ENCODE measurements around the gene DLGAP1.

DLGAP1 gene

DNA sequence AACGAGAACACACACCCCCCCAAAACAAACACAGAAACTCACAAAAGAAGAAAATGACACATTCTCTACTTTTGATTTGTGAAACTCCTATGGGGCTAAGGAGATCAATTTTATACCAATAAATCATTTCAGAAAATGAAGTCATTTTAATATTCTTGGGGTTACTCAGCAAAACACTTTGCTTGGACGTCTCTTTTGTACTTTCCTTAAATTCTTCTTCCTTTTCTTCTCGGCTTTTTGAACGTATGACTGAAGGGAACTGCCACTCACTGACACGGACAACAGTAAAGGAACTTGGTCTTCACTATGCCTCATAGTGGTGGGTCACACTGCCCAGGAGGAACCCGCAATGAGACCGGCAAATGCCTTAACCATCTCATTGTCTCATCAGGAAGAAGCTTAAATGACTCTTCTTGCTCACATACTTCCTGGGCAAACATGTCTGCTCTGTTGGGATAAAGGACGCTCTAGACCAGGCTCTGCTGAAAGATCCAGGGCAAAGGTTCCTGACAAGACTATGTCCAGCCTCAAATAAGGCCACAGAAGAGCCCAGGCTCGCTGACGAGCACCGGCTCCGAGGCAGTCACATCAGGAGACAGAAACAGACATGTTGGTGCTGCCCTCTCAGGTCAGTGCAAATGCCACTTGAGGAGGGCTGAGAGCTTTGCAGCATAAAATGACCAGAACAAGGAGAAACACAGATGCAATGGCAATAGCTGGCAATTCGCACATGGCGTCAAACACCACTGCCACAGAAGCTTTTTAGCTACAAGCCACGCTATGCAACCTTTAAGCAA is 799.7 kb downstream of the DLGAP1 start:
- DNase-seq (ENCODE audit: low read depth) = no peak

DNA sequence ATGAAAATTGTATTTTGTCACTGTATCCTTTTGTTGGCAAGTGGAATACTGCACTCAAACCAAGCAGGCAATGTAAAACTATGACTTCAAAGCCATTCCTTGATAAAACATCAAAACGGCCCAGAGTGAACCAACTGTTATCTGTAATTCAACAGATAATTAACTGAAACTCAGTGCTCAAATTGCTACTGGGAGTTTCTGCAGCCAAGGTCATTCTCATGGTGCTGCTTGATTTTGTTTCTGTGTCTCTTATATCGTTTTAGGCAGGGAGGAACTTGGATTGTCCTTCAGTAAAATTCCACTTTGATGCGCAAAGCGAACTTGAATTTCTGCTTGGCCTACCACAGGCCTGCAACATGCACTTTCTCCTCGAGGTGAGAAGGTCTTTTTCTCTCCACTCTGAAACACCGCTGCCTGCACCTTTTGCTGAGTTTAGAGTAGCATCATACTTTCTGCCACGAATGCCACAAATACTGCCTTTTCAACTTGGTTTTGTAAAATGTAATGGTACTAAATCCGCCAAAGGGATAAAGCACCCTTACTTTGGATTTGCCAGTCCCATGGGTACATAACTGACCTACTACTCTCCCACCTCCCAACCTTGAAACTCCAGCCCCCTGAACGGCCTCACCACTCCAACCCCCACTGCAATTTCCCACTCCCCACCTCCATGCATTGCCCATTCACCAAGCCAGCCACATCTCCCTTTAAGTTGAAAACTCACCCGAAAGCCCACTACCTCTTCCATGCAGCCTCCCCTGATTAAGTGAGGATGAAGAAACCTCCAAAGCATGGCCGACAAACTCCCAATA is 800.5 kb downstream of the DLGAP1 start:
- no peak for DNase-seq (ENCODE audit: low read depth)

DNA sequence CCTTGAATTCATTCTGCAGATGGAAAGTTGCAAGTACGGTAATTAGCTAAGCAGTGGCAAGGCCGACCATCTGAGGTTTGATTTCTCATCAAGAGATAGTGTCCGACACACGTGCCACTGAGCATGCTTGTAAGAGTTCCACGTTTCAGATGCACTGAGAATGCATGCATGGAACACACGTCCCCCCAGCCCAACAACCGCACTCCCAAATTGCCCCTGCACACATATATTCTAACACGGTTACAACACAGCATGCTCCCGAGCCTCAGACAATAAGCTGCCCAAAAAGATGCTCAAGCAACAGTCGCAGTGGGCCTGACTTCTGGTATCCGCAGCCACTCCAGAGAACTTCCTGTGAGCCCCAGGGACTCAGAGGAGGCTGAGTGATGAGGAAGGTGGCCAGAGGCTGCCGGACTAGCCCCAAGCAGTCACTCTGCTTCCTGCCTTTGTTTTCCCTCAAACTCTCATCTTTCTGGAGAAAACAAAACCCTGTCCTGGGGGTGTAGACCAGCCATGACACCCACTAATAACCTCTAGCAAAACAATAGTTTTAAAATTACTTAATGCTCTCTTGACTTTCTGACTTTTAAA is 801.2 kb downstream of the DLGAP1 start:
- no peak for DNase-seq (ENCODE audit: low read depth)

DNA sequence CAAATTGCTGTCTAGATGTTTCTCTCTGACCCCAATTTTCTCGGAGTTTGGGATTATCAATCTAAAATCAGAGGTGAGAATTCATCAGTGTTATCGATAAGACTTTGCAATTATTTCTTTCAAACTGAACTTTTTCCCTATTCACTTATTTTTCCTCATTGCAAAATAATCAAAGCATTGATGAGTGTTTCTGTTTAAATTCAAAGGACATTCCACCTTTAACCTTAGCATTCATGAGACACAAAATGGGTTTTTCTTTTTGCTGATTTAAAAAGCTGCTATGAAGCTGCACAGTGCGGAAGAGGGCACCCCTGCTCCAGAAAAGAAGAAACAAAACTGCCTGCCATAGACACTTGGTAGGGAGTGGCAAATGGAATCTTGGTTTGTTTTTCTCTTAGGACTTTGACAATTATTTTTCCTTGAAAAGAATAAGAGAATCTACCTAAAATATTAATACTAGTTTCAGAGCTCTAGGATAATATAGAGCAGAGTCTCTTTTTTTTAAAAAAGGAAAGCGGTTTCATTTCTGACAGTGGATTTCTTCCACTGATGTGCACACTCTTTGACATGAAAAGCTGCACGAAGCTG is 801.8 kb downstream of the DLGAP1 start:
- DNase-seq (ENCODE audit: low read depth) = no peak

DNA sequence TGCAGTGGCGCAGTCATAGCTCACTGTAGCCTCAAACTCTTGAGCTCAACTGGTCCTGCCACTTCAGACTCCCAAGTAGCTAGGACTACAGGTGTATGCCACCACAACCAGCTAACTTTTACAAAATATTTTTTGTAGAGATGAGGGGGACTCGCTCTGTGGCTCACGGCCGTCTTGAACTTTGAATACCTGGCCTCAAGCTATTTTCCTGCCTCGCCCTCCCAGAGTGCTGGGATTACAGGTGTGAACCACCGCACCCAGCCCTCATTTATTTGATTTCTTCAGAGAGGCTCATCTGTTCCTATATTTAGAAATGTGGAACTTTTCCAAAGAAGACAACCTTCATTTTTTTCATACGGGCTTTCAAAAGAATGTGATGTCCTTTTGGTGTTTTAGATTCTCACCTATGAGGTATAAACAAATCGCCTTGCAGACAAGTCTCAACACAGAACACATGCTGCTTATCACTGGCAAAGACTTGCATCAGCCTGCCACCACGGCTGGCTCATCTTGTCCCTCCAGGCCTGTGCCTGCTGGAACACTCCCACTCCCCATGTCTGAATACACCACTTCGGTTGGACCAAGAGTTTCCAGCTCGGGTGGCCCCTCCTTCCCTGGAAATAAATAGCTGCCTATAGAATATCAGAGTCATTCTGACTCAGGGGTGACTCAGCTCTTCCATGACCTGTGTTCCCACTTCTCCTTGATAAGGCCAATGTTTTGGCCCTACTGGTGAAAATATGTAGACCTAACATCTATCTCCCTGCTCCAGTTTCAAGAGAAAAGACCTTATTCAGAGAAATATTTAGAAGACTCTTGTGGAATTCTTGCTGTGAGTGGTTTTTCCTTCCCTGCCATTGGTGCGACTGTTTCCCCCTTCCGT is 802.5 kb downstream of the DLGAP1 start:
- DNase-seq (ENCODE audit: low read depth) = peak; percentile 98

DNA sequence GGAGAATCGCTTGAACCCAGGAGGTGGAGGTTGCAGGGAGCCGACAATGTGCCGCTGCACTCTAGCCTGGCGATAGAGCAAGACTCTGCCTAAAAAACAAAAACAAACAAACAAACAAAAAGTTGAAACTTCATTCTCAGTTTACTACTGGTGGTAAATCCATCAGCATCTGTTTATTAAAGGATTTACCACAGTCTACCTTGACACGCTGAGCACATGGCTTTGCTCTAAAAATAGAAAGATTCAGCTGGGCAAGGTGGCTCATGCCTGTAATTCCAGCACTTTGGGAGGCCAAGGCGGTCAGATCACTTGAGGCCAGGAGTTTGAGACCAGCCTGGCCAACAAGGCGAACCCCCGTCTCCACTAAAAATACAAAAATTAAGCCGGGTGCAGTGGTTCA is 803.8 kb downstream of the DLGAP1 start:
- no peak for DNase-seq (ENCODE audit: low read depth)

DNA sequence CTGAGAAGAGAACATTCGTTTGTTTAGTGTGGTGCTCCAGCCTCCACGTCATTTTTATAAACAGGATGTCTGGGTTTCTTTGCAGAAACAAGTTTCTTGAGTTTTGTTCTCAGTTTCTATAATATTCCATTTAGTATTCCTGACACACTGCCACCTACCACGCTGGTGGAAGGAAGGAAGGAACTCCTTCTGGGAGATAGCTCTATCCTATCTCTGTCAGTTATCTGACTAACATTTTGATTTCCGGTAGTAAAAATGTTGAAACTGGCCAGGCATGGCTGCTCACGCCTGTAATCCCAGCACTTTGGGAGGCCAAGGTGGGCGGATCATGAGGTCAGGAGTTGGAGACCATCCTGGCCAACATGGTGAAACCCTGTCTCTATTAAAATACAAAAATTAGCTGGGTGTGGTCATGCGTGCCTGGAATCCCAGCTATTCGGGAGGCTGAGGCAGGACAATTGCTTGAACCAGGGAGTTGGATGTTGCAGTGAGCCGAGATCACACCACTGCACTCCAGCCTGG is 804.5 kb downstream of the DLGAP1 start:
- peak; percentile 72 for DNase-seq (ENCODE audit: low read depth)

DNA sequence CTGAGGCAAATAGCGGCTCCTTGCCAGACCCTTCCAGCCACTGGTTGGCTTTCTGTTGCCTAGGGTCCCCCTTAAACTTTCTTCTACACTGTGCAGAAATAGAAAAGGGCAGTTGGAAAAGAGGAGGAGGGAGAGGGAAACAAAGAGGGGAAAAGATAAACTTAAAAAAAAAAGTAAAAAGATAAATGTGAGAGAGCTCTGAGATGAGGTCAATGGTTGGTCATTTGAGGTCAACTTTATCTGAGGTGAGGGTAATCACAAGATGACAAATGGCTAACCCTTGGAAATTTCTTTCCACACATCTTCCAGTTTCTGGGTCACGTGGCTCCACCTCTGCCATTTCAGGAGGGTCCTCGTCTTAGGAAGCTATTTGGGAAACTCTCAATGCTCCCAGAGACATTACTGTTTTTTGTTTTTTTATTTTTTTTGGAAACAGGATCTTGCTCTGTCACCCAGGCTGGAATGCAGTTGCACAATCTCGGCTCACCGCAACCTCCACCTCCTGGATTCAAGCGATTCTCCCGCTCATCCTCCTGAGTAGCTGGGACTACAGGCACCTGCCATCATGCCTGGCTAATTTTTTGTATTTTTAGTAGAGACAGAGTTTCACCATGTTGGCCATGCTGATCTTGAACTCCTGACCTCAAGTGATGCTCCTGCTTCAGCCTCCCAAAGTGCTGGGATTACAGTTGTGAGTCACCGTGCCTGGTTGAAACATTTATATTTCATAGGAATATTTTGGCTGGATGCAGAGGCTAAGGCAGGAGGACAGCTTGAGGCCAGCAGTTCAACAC is 805.3 kb downstream of the DLGAP1 start:
- DNase-seq (ENCODE audit: low read depth) = peak; percentile 67

DNA sequence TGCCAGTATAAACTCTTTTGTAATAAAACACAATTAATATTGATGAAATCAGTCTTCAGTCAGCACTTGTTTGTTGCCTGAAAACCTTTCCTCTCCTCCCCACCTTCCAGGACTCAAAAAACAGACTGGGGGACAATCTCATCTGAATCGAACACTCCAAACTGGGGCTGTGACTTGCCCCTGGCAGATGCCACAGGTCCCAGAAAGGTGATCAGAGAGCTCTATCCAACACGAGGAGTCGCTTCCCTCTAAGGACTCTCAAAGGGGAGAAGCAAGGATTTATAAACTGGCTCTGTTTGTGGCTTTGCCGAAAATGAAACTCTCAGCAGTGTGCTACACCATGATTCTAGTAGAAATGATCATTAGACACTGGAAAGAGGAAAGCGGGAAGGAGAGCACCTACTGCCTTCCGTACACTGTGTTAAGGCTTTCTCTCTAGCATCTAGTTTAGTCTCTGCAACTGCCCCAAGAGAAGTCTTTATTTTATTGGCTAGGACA is 805.9 kb downstream of the DLGAP1 start:
- no peak for DNase-seq (ENCODE audit: low read depth)

DNA sequence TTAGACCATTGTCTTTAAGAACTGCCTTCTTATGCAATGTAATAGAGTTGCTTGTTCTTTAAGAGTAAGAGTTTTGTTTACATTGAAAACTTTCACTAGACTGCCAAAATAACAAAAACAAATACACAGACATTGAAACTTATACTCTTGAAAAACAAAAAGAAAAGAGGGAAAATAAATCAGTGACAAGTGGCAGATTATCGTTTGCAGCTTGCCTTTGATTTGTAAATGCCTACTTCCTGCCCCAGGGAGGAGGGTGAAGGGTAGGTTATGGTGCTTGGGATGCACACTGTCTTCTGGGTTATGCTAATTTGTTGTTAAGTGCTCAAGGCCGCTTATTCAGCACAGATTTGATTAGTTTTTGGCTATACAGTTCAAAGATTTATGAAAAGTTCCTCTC is 806.5 kb downstream of the DLGAP1 start:
- no peak for DNase-seq (ENCODE audit: low read depth)

DNA sequence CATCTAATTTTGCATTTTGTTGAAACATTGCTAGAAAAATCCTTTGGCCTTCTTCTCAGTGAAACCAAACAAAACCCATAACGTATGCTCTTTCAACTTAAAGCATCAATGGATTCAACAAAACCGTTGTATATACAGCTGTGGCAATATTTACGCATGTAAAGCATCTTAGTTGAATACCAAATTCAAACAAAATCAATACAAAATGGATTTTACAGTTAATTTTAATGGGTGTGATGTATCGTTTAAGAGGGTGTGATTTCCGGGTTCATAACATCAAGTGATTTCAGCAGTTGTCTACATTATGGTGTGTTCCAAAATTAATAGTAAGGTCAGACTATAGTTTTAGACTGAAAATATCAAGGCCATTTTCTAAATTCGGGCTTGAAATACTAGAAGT is 806.9 kb downstream of the DLGAP1 start:
- DNase-seq (ENCODE audit: low read depth) = no peak

DNA sequence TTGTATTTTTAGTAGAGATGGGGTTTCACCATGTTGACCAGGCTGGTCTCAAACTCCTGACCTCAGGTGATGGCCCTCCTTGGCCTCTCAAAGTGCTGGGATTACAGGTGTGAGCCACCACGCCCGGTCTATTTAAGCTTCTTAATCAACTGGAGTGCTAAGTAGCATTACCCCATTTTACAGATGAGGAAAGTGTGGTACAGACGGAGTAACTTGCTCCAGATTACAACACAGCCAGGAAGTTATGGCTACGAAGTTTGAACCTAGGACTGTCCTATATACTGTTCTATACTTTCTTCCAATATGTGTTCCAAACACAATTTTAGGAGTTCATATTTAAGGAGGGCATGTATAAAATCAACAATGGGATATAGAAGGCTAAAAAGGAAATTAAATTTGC is 807.5 kb downstream of the DLGAP1 start:
- no peak for DNase-seq (ENCODE audit: low read depth)

DNA sequence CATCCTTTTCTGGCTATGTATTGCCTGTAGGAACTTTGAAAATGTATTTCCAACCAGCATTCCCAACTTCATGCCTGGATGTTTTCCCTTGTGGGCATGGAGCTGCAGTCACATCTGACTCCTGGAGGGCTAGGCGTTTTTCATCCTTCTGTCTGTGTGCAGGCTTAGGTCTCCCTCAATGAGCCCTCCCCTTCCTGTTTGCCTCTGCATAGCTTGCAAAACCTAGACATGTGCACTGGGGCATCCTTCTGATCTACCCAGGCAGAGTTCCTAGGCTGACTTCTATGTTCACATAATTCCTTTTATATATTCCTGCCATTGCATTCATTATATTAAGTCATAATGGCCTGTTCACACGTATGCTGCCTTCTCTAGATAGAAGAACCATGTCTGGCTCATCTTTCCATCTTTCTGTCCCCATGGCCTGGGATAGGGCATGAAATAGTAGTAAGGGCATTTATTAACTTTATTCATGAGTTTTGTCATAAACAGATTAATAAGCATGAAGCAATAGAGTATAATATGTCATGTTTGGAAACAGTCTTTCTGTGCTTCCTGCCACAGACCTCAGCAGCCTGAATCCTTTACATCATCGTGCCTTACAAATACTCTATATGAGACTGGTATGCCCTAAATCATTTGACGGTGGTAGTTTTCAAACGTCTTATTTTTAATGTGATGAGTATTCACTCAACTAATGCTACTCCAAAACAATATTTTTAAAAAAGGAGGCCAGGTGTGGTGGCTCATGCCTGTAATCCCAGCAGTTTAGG is 809.5 kb downstream of the DLGAP1 start:
- DNase-seq (ENCODE audit: low read depth) = peak; percentile 54

DNA sequence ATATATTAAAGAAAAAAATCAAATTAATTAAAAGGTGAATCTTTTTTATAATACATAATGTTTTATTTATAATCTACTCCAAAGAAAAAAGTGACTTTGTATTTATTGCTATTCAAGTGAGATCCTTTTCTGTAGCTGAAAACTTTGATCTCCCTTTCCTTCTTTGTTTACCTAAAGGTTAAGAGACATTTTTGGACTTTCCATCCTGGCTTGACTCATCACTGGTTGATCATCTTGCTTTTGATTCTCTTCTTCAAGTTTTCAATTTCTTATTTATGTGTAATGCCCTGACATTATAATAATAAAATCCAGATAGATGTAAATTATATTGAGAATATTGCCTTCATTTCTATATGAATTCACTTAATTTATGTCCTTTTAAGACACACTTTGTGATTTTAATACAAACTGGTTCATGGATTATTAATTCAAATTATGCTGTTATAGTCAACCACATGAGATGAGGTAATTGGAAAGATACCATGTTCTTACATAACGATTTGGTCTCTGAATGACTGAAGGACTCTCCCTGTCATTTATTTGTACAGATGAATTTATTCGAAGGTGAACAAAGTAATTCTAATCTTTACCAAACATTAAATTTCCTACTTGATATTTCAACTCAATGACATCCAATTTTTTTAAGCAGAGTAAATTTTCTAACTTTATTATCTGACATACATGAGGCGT is 820.7 kb downstream of the DLGAP1 start:
- DNase-seq (ENCODE audit: low read depth) = no peak

DNA sequence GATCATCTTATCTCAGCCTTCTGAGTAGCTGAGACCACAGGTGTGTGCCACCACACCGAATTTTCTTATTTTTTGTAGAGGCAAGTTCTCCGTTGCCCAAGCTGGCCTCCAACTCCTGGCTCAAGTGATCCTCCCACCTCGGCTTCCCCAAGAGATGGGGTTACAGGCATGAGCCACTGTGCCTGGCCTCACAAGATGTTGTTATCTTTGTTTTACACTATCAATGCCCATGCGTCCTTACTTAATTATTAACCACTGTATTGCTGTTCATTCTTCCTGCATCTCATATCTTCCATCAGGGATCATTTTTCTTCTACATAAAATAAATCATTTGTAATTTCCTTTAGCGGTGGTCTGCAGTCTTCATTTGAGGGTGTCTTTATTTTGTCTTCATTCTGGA is 823.2 kb downstream of the DLGAP1 start:
- DNase-seq (ENCODE audit: low read depth) = no peak

DNA sequence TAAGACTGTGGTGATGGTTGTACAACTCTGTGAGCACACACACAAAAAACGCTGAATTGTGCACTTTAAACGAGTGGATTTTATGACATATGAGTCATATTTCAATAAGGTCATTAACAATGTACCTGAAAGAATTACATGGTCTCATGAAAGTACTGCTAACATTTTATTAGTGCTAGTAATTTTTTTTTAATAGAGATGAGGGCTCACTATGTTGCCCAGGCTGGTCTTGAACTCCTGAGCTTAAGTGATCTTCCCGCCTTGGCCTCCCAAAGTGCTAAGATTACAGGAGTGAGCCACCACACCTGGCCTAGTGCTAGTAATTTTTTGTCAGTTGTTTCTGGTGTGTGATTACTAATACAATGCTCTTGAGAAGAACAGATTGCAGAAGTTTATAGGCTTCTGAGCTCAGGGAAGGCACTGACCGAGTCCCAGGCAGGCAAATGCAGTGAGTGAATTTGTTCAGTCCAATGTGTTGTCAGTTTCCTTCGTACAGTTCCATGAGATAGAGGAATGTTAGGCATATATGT is 828.1 kb downstream of the DLGAP1 start:
- no peak for DNase-seq (ENCODE audit: low read depth)

DNA sequence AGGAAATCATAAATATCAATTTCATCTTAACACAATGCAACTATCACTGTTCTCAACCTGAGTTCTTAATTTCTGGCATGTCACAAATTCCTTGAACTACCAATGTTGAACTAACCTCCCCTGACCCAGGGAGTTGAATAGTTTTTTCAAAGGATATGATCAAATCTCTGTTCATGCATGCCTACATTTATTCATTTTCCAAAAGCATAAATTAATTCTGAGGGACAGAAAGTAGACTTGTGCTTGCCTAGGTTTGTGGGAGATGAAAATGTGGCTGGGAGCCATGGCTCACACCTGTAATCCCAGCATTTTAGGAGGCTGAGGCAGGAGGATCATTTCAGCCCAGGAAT is 829.4 kb downstream of the DLGAP1 start:
- peak; percentile 40 for DNase-seq (ENCODE audit: low read depth)

DNA sequence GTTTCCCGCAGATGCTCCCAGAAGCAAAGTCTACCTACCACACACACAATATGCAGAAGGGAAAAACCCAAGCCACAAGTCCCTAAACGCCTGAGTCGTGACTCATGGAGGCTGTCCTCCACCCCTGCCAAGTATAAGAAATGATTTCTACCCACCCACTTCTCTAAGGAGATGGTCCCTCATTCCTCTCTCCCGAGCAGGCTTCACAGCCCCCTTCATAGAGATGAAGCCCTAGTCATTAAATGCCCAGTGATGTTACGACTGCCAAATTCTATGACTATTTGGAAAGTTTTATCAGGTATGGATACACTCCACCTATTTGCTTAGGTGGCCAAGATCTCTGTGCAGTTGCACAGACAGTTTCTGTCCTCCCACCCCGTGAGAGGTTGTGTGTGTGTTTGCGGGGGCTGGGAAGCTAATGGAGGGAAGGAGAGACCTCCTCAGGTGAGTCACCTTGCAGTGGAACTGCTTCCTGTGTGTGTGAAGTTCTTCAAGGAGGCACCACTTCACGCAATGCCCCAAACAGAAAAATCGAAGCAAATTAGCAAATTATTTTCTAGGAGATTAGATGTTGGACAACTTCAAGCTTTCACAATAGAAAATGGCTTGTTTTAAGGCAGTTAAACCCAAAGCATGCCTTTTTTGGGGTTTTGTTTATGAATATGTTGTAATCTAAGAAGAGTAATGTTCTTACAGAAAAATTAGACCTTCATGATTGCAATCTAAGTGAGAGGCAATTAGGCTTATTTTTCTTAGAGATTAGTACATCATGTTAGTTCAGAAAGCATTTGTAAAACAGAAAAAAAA is 830.0 kb downstream of the DLGAP1 start:
- peak; percentile 97 for DNase-seq (ENCODE audit: low read depth)

Measured in iris pigment epithelial cell (primary cell).